GM23248 (cell line): Measurements from ENCODE around the gene TSHZ2. TPM values are rescaled to one million over a fixed set of nuclear protein-coding genes. Genes with fewer than 3 reads are reported as not detected.

ENCODE experiments used
- DNase-seq: peaks from one replicate; pipeline ENCODE4 v3.0.0-alpha.2; 2015
- H2AFZ ChIP-seq: fragments of 200-600 bp; sonication (generic); 2 replicates; pipeline ENCODE4 v1.6.1; 2016; ENCODE audit warnings: antibody characterized with exemption
- H3F3A ChIP-seq: fragments of 200-600 bp; sonication (generic); 2 replicates; pipeline ENCODE4 v1.6.1; 2016; ENCODE audit warnings: mild to moderate bottlenecking, antibody characterized with exemption, mixed run types; ENCODE audit not compliant: insufficient read depth
- H3K27ac ChIP-seq: fragments of 200-600 bp; sonication (generic); 2 replicates; pipeline ENCODE4 v1.5.1; 2016; ENCODE audit warnings: mild to moderate bottlenecking
- H3K27me3 ChIP-seq: fragments of 200-600 bp; sonication (generic); replicated peaks from 2 replicates; pipeline ENCODE4 v1.6.1; 2016; ENCODE audit warnings: mild to moderate bottlenecking; ENCODE audit not compliant: insufficient read depth
- H3K36me3 ChIP-seq: fragments of 200-600 bp; sonication (generic); 2 replicates; pipeline ENCODE4 v1.6.1; 2016; ENCODE audit warnings: low read depth, mild to moderate bottlenecking
- H3K4me1 ChIP-seq: fragments of 200-600 bp; sonication (generic); 2 replicates; pipeline ENCODE4 v1.6.1; 2016; ENCODE audit warnings: mild to moderate bottlenecking; ENCODE audit not compliant: insufficient read depth
- H3K4me2 ChIP-seq: fragments of 200-600 bp; sonication (generic); one replicate; pipeline ENCODE4 v1.6.1; 2016; ENCODE audit warnings: mild to moderate bottlenecking; ENCODE audit not compliant: unreplicated experiment
- H3K4me3 ChIP-seq: fragments of 200-600 bp; sonication (generic); 2 replicates; pipeline ENCODE4 v1.5.1; 2016; ENCODE audit warnings: mild to moderate bottlenecking
- H3K79me2 ChIP-seq: fragments of 200-600 bp; sonication (generic); 2 replicates; pipeline ENCODE4 v1.6.1; 2016; ENCODE audit warnings: mild to moderate bottlenecking; ENCODE audit not compliant: insufficient read depth
- H3K9ac ChIP-seq: fragments of 200-600 bp; sonication (generic); 2 replicates; pipeline ENCODE4 v1.6.1; 2016; ENCODE audit warnings: mild to moderate bottlenecking
- H3K9me2 ChIP-seq: fragments of 200-600 bp; sonication (generic); 2 replicates; pipeline ENCODE4 v1.6.1; 2016; ENCODE audit warnings: mixed run types, mild to moderate bottlenecking, moderate library complexity; ENCODE audit not compliant: insufficient read depth
- H3K9me3 ChIP-seq: fragments of 200-600 bp; sonication (generic); one replicate; pipeline ENCODE4 v1.6.1; 2017; ENCODE audit warnings: low read depth
- H4K20me1 ChIP-seq: fragments of 200-600 bp; sonication (generic); 2 replicates; pipeline ENCODE4 v1.6.0; 2016; ENCODE audit not compliant: insufficient read depth
- EZH2 ChIP-seq: fragments of 200-600 bp; sonication (generic); IDR thresholded peaks from 2 replicates; pipeline ENCODE4 v1.6.1; 2018; ENCODE audit warnings: antibody characterized with exemption, mild to moderate bottlenecking; ENCODE audit not compliant: insufficient read depth, poor library complexity, severe bottlenecking
- EZH2phosphoT487 ChIP-seq: fragments of 200-600 bp; sonication (generic); IDR thresholded peaks from 2 replicates; pipeline ENCODE4 v1.6.1; 2018; ENCODE audit warnings: antibody characterized with exemption, moderate library complexity, mild to moderate bottlenecking, low read depth; ENCODE audit not compliant: insufficient read depth
- WGBS, 2 experiments: methylation state at CpG; one replicate each; pipeline ENCODE4 v1.1.6; 2015 to 2017; ENCODE audit warnings: low lambda C conversion rate in 2 of 2, low coverage in 1 of 2; ENCODE audit errors: missing lambda C conversion rate in 2 of 2; 5-methylcytosine and 5-hydroxymethylcytosine counted together
- in situ Hi-C: fragments of 300-500 bp; cut with MboI; formaldehyde crosslinking; loops from 2 replicates; pipeline ENCODE4 v1.15.0; 2020
- polyA plus RNA-seq: library from polyadenylated mRNA; unstranded; fragments of >200 nt; fragmentation: Nextera tagmentation; extraction: Ambion mirVana; gene quantifications from 2 replicates; pipeline ENCODE4 v1.2.1, GENCODE V29; 2016
- total RNA-seq: library from RNA; depleted of rRNA; stranded (reverse); fragments of >200 nt; shearing (Covaris generic); gene quantifications from 2 replicates; pipeline ENCODE4 v1.2.3, GENCODE V29; 2014

Gene TSHZ2
- total and polyA plus RNA-seq, 2 experiments from 2014 or later = 4.5 to 13.4 TPM

- no peaks in the 10 kb centered on the region for H3K79me2 ChIP-seq
- H3K9me3 ChIP-seq = no peaks in the 10 kb centered on the region
- H3K4me1 ChIP-seq = no peaks in the 10 kb centered on the region
- no peak overlapping the region for H3K4me2 ChIP-seq
- in situ Hi-C loops = no loop called here
- H3K4me3 ChIP-seq = no peak overlapping the region
- H4K20me1 ChIP-seq = no peaks in the 10 kb centered on the region
- H2AFZ ChIP-seq = no peak overlapping the region
- WGBS, 2 experiments = 79 to 83% methylated on average over 6 of the region's 6 CpGs
- no peaks in the 10 kb centered on the region for H3F3A ChIP-seq
- DNase-seq = no peak
- no peak overlapping the region for H3K27ac ChIP-seq
- H3K9ac ChIP-seq = no peak overlapping the region
- H3K36me3 ChIP-seq = no peaks in the 10 kb centered on the region
- TF ChIP-seq EZH2phosphoT487 (no peak), EZH2 (no peak)
- H3K27me3 ChIP-seq = 0 out of 2 replicates have a peak, but pooled peaks cover 4% of the 10 kb centered on the region
- no peaks in the 10 kb centered on the region for H3K9me2 ChIP-seq
These were observed 17.3 kb upstream of the TSHZ2 start for GRCh38 chr20:52954849-52955248.

GRCh38 chr20:52958211-52958610 lies 13.9 kb upstream of the TSHZ2 start:
- TF ChIP-seq EZH2 = no peak
- TF ChIP-seq EZH2phosphoT487 = no peak
- Histone ChIP-seq H3K9me3 (no peaks in the 10 kb centered on the region), H3K79me2 (no peaks in the 10 kb centered on the region), H3K4me2 (no peak overlapping the region), H3K27ac (no peak overlapping the region), H3K9me2 (no peaks in the 10 kb centered on the region), H4K20me1 (no peaks in the 10 kb centered on the region), H3K4me3 (no peak overlapping the region), H3K36me3 (no peaks in the 10 kb centered on the region), H3F3A (no peaks in the 10 kb centered on the region), H2AFZ (no peak overlapping the region), H3K27me3 (no peaks in the 10 kb centered on the region), H3K9ac (no peak overlapping the region), H3K4me1 (no peaks in the 10 kb centered on the region)
- WGBS, 2 experiments = 9 to 13% methylated on average over 4 of the region's 4 CpGs
- DNase-seq = peak; percentile 48
- in situ Hi-C loops = no loop called here

- Histone ChIP-seq H3K79me2 (no peaks in the 10 kb centered on the region), H3F3A (no peaks in the 10 kb centered on the region), H3K9me3 (no peaks in the 10 kb centered on the region), H3K27ac (no peak overlapping the region), H3K9ac (no peak overlapping the region), H3K27me3 (no peaks in the 10 kb centered on the region), H3K9me2 (no peaks in the 10 kb centered on the region), H2AFZ (no peak overlapping the region), H3K4me2 (no peak overlapping the region), H3K4me3 (no peak overlapping the region), H3K4me1 (no peaks in the 10 kb centered on the region), H3K36me3 (no peaks in the 10 kb centered on the region), H4K20me1 (no peaks in the 10 kb centered on the region)
- in situ Hi-C loops = no loop called here
- TF ChIP-seq EZH2 (no peak), EZH2phosphoT487 (no peak)
- WGBS, 2 experiments = 83 to 85% methylated on average over 5 of the region's 5 CpGs
- no peak for DNase-seq
These were observed 13.0 kb upstream of the TSHZ2 start for GRCh38 chr20:52959125-52959524.

GRCh38 chr20:52962183-52962582 lies 10.0 kb upstream of the TSHZ2 start:
- DNase-seq = no peak
- no peaks in the 10 kb centered on the region for H3K9me3 ChIP-seq
- no peak overlapping the region for H3K4me3 ChIP-seq
- no peak overlapping the region for H2AFZ ChIP-seq
- TF ChIP-seq EZH2 (no peak), EZH2phosphoT487 (no peak)
- H3F3A ChIP-seq = no peaks in the 10 kb centered on the region
- in situ Hi-C loops = no loop called here
- no peaks in the 10 kb centered on the region for H3K9me2 ChIP-seq
- H3K79me2 ChIP-seq = no peaks in the 10 kb centered on the region
- H3K27me3 ChIP-seq = no peaks in the 10 kb centered on the region
- H3K9ac ChIP-seq = no peak overlapping the region
- H3K36me3 ChIP-seq = no peaks in the 10 kb centered on the region
- no peak overlapping the region for H3K4me2 ChIP-seq
- 100% methylated on average over 1 of the region's 1 CpG for WGBS, 2 experiments
- no peaks in the 10 kb centered on the region for H3K4me1 ChIP-seq
- no peaks in the 10 kb centered on the region for H4K20me1 ChIP-seq
- H3K27ac ChIP-seq = no peak overlapping the region

GRCh38 chr20:52963131-52963530 lies 9.0 kb upstream of the TSHZ2 start:
- no peaks in the 10 kb centered on the region for H3K36me3 ChIP-seq
- no peaks in the 10 kb centered on the region for H3K79me2 ChIP-seq
- no peaks in the 10 kb centered on the region for H3K4me1 ChIP-seq
- H3K4me2 ChIP-seq = no peak overlapping the region
- H4K20me1 ChIP-seq = no peaks in the 10 kb centered on the region
- no peaks in the 10 kb centered on the region for H3F3A ChIP-seq
- in situ Hi-C loops = no loop called here
- 64 to 70% methylated on average over 3 of the region's 3 CpGs for WGBS, 2 experiments
- no peaks in the 10 kb centered on the region for H3K9me2 ChIP-seq
- no peak overlapping the region for H2AFZ ChIP-seq
- no peak for DNase-seq
- H3K4me3 ChIP-seq = no peak overlapping the region
- H3K9me3 ChIP-seq = no peaks in the 10 kb centered on the region
- H3K27ac ChIP-seq = no peak overlapping the region
- TF ChIP-seq EZH2phosphoT487 = no peak
- TF ChIP-seq EZH2 = no peak
- H3K9ac ChIP-seq = no peak overlapping the region
- H3K27me3 ChIP-seq = no peaks in the 10 kb centered on the region
